GM23338 (cell line): ENCODE results near the gene CD28.

Experiments
- CREB1 ChIP-seq: fragments of 250-450 bp; sonication (Bioruptor Pico); IDR thresholded peaks from 2 replicates; pipeline ENCODE4 v1.5.0; 2020; ENCODE audit warnings: low read depth, mild to moderate bottlenecking, moderate library complexity
- CTCF ChIP-seq, 2 experiments: fragments of 200-600 bp in 1 of 2; sonication (generic) in 1 of 2; conservative IDR thresholded peaks; 2 replicates each; pipeline versions ENCODE4 v1.5.1 to v1.6.1; 2016 to 2017; ENCODE audit warnings: antibody characterized with exemption in 2 of 2, low read depth in 2 of 2, mild to moderate bottlenecking in 2 of 2, moderate library complexity in 1 of 2
- EZH2 ChIP-seq: fragments of 200-600 bp; sonication (generic); IDR thresholded peaks from one replicate; pipeline ENCODE4 v1.8.0; 2017; ENCODE audit warnings: antibody characterized with exemption, mild to moderate bottlenecking, low read depth; ENCODE audit not compliant: unreplicated experiment
- EZH2phosphoT487 ChIP-seq: fragments of 200-600 bp; sonication (generic); IDR thresholded peaks from one replicate; pipeline ENCODE4 v1.8.1; 2018; ENCODE audit warnings: antibody characterized with exemption; ENCODE audit not compliant: unreplicated experiment
- JUNB ChIP-seq: IDR thresholded peaks from one replicate; pipeline ENCODE4 v1.6.1; 2016; ENCODE audit warnings: antibody characterized with exemption; ENCODE audit not compliant: unreplicated experiment
- NANOG ChIP-seq: IDR thresholded peaks from 2 replicates; pipeline ENCODE4 v1.6.1; 2016; ENCODE audit warnings: antibody characterized with exemption, borderline replicate concordance
- POLR2AphosphoS5 ChIP-seq: IDR thresholded peaks from 2 replicates; pipeline ENCODE4 v1.6.1; 2016; ENCODE audit warnings: antibody characterized with exemption, low read depth
- ZNF331 ChIP-seq: fragments of 250-450 bp; sonication (Bioruptor Pico); IDR thresholded peaks from 2 replicates; pipeline ENCODE4 v1.5.0; 2020; ENCODE audit warnings: low read depth, mild to moderate bottlenecking, moderate library complexity
- TF ChIP-seq, protein P1 (sequence below): IDR thresholded peaks from one replicate; pipeline ENCODE4 v1.6.1; 2018; ENCODE audit warnings: antibody characterized with exemption; ENCODE audit not compliant: unreplicated experiment

DNA sequence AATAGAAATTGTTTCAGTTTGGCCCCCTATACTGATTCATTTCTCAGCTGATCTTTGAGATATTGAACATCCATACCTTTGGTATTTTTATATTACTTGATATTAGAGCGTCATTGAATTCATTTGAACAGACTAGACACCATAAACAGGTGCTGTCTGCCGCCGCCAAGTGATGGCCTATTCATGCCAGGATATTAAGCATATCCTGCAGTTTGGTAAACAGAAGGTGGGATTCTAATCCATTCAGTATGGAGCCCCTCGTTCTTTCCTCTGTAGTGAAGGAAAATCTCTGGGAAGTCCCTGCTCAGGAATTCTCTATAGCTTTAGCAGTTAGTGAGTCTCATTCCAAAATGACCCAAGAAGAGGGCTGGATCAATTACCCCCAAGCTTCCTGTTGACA lies 23.0 kb upstream of the CD28 start:
- no peak for TF ChIP-seq CTCF (conservative IDR thresholded peaks at IDR 0.05; ENCODE audit: low read depth in 2 of 2)
- TF ChIP-seq, protein P1, sequence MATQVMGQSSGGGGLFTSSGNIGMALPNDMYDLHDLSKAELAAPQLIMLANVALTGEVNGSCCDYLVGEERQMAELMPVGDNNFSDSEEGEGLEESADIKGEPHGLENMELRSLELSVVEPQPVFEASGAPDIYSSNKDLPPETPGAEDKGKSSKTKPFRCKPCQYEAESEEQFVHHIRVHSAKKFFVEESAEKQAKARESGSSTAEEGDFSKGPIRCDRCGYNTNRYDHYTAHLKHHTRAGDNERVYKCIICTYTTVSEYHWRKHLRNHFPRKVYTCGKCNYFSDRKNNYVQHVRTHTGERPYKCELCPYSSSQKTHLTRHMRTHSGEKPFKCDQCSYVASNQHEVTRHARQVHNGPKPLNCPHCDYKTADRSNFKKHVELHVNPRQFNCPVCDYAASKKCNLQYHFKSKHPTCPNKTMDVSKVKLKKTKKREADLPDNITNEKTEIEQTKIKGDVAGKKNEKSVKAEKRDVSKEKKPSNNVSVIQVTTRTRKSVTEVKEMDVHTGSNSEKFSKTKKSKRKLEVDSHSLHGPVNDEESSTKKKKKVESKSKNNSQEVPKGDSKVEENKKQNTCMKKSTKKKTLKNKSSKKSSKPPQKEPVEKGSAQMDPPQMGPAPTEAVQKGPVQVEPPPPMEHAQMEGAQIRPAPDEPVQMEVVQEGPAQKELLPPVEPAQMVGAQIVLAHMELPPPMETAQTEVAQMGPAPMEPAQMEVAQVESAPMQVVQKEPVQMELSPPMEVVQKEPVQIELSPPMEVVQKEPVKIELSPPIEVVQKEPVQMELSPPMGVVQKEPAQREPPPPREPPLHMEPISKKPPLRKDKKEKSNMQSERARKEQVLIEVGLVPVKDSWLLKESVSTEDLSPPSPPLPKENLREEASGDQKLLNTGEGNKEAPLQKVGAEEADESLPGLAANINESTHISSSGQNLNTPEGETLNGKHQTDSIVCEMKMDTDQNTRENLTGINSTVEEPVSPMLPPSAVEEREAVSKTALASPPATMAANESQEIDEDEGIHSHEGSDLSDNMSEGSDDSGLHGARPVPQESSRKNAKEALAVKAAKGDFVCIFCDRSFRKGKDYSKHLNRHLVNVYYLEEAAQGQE, result no peak
- no peak for TF ChIP-seq EZH2
- no peak for TF ChIP-seq POLR2AphosphoS5
- TF ChIP-seq NANOG, result no peak
- no peak for TF ChIP-seq EZH2phosphoT487
- TF ChIP-seq CREB1 (CRISPR knock-in tag), result no peak
- TF ChIP-seq JUNB, result no peak
- TF ChIP-seq ZNF331, result no peak
